ENCODE results near the gene CLIC6. TPM values are rescaled to one million over a fixed set of nuclear protein-coding genes. Genes with fewer than 3 reads are reported as not detected.
"Not testable (repeated sequence)": the region's sequence is repeated elsewhere in the genome, so short reads cannot be mapped to it uniquely, and the experiment has no call there.

Gene CLIC6
- polyA plus RNA-seq, 1 donor (not counting 4 experiments of a cell fraction or from before 2014, with no cell fraction given) = not detected

GRCh38 chr21:34715518-34715917 lies 46.7 kb downstream of the CLIC6 start:
- TF ChIP-seq EZH2 (IDR thresholded peaks at IDR 0.05; ENCODE audit: low read length) = no peak
- TF ChIP-seq CTCF (optimal IDR thresholded peaks at IDR 0.05 in 1 of 3, IDR thresholded peaks at IDR 0.05 in 1 of 3, conservative IDR thresholded peaks at IDR 0.05 in 1 of 3; ENCODE audit: extremely low read depth in 1 of 3, insufficient read depth in 2 of 3, low read length in 3 of 3) = no peak
- Histone ChIP-seq H3K27me3 (ENCODE audit: control insufficient read depth, extremely low read depth, insufficient read depth, low read length) (peaks cover 5% of the 10 kb centered on the region), H3K9me3 (ENCODE audit: control insufficient read depth, low read depth, low read length) (no peaks in the 10 kb centered on the region), H3K9ac (ENCODE audit: control insufficient read depth, extremely low read depth, insufficient read depth, low read length) (no peak overlapping the region), H4K20me1 (ENCODE audit: control insufficient read depth, extremely low read depth, insufficient read depth, low read length) (no peaks in the 10 kb centered on the region), H3K36me3 (ENCODE audit: control insufficient read depth in 2 of 2, extremely low read depth in 1 of 2, insufficient read depth in 2 of 2, low read length in 2 of 2) (no peaks in the 10 kb centered on the region), H2AFZ (ENCODE audit: control insufficient read depth, low read length) (no peak overlapping the region), H3K4me1 (ENCODE audit: control insufficient read depth, extremely low read depth, insufficient read depth, low read length) (no peaks in the 10 kb centered on the region), H3K27ac (ENCODE audit: control insufficient read depth, insufficient read depth, low read length) (no peak overlapping the region), H3K4me3 (ENCODE audit: control insufficient read depth in 2 of 3, extremely low read depth in 1 of 3, insufficient read depth in 2 of 3, low read depth in 1 of 3, low read length in 3 of 3) (no peak overlapping the region), H3K79me2 (ENCODE audit: control insufficient read depth, insufficient read depth, low read length) (no peaks in the 10 kb centered on the region), H3K4me2 (ENCODE audit: control insufficient read depth, extremely low read depth, insufficient read depth, low read depth, low read length) (no peak overlapping the region), H3K9me1 (ENCODE audit: control insufficient read depth, extremely low read depth, insufficient read depth, low read length) (no peaks in the 10 kb centered on the region)
- dilution Hi-C loops (cut with MboI; ENCODE audit: extremely low pct_ligation_motif_present, low sequenced_read_pairs) = no loop called here
- FAIRE-seq (no peak), DNase-seq (ENCODE audit: low read depth, low spot score) (no peak)

DNA sequence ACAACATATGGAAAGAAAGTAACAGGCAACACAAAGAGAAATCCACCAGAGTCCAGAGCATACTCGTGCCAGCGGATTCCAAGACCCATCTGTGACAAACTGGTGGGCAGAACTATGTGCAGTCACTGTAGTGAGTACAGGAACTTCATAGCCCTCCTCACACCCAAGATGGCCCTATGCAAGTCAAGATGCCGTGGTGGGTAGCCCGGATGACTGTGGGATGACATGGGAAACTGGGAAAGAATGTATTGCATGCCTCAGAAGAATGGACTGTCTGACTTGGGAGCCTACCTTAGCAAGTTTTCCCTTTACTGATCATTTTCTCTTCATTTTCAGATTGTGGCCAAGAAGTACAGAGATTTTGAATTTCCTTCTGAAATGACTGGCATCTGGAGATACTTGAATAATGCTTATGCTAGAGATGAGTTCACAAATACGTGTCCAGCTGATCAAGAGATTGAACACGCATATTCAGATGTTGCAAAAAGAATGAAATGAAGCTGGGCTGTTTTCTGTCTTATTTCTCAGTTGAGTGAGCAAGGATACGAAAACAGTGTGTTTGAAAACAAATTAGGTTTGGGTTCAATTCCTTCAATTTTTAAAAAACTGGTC lies 47.3 kb downstream of the CLIC6 start:
- Histone ChIP-seq H3K9me3 (ENCODE audit: control insufficient read depth, low read depth, low read length) (no peaks in the 10 kb centered on the region), H3K4me1 (ENCODE audit: control insufficient read depth, extremely low read depth, insufficient read depth, low read length) (no peaks in the 10 kb centered on the region), H3K4me3 (ENCODE audit: control insufficient read depth in 2 of 3, extremely low read depth in 1 of 3, insufficient read depth in 2 of 3, low read depth in 1 of 3, low read length in 3 of 3) (no peak overlapping the region), H3K27ac (ENCODE audit: control insufficient read depth, insufficient read depth, low read length) (no peak overlapping the region), H3K27me3 (ENCODE audit: control insufficient read depth, extremely low read depth, insufficient read depth, low read length) (peaks cover 5% of the 10 kb centered on the region), H2AFZ (ENCODE audit: control insufficient read depth, low read length) (no peak overlapping the region), H3K9ac (ENCODE audit: control insufficient read depth, extremely low read depth, insufficient read depth, low read length) (no peak overlapping the region), H3K36me3 (ENCODE audit: control insufficient read depth in 2 of 2, extremely low read depth in 1 of 2, insufficient read depth in 2 of 2, low read length in 2 of 2) (no peaks in the 10 kb centered on the region), H3K9me1 (ENCODE audit: control insufficient read depth, extremely low read depth, insufficient read depth, low read length) (no peaks in the 10 kb centered on the region), H3K4me2 (ENCODE audit: control insufficient read depth, extremely low read depth, insufficient read depth, low read depth, low read length) (no peak overlapping the region), H3K79me2 (ENCODE audit: control insufficient read depth, insufficient read depth, low read length) (no peaks in the 10 kb centered on the region), H4K20me1 (ENCODE audit: control insufficient read depth, extremely low read depth, insufficient read depth, low read length) (no peaks in the 10 kb centered on the region)
- no peak for DNase-seq (ENCODE audit: low read depth, low spot score)
- no peak for FAIRE-seq
- TF ChIP-seq EZH2 (IDR thresholded peaks at IDR 0.05; ENCODE audit: low read length) (no peak), CTCF (optimal IDR thresholded peaks at IDR 0.05 in 1 of 3, IDR thresholded peaks at IDR 0.05 in 1 of 3, conservative IDR thresholded peaks at IDR 0.05 in 1 of 3; ENCODE audit: extremely low read depth in 1 of 3, insufficient read depth in 2 of 3, low read length in 3 of 3) (no peak)
- dilution Hi-C loops (cut with MboI; ENCODE audit: extremely low pct_ligation_motif_present, low sequenced_read_pairs) = no loop called here

DNA sequence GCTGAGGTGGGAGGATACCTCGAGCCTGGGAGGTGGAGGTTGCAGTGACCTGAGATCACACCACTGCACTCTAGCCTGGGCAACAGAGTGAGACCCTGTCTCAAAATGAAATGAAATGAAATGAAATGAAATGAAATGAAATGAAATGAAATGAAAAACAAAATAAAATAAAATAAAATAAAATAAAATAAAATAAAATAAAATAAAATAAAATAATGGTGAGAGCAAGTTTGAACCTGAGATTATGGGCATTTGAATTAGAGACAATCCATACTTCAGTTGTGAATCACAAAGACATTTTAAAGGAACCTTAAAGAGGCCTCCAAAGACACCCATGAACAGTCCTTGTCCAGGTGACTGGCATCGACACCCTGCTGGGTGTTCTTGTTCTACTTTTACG lies 49.7 kb downstream of the CLIC6 start:
- H3K27ac ChIP-seq (ENCODE audit: control insufficient read depth, insufficient read depth, low read length); H3K9me1 ChIP-seq (ENCODE audit: control insufficient read depth, extremely low read depth, insufficient read depth, low read length); H3K79me2 ChIP-seq (ENCODE audit: control insufficient read depth, insufficient read depth, low read length); FAIRE-seq; H4K20me1 ChIP-seq (ENCODE audit: control insufficient read depth, extremely low read depth, insufficient read depth, low read length); H3K4me3 ChIP-seq (ENCODE audit: control insufficient read depth in 2 of 3, extremely low read depth in 1 of 3, insufficient read depth in 2 of 3, low read depth in 1 of 3, low read length in 3 of 3); H3K4me2 ChIP-seq (ENCODE audit: control insufficient read depth, extremely low read depth, insufficient read depth, low read depth, low read length); dilution Hi-C loops (cut with MboI; ENCODE audit: extremely low pct_ligation_motif_present, low sequenced_read_pairs); H3K4me1 ChIP-seq (ENCODE audit: control insufficient read depth, extremely low read depth, insufficient read depth, low read length); H2AFZ ChIP-seq (ENCODE audit: control insufficient read depth, low read length); H3K9ac ChIP-seq (ENCODE audit: control insufficient read depth, extremely low read depth, insufficient read depth, low read length); H3K9me3 ChIP-seq (ENCODE audit: control insufficient read depth, low read depth, low read length); DNase-seq (ENCODE audit: low read depth, low spot score); H3K27me3 ChIP-seq (ENCODE audit: control insufficient read depth, extremely low read depth, insufficient read depth, low read length); H3K36me3 ChIP-seq (ENCODE audit: control insufficient read depth in 2 of 2, extremely low read depth in 1 of 2, insufficient read depth in 2 of 2, low read length in 2 of 2): not testable (repeated sequence)

Data from keratinocyte (primary cell).